ENCODE data around the gene FAM120A.

DNA sequence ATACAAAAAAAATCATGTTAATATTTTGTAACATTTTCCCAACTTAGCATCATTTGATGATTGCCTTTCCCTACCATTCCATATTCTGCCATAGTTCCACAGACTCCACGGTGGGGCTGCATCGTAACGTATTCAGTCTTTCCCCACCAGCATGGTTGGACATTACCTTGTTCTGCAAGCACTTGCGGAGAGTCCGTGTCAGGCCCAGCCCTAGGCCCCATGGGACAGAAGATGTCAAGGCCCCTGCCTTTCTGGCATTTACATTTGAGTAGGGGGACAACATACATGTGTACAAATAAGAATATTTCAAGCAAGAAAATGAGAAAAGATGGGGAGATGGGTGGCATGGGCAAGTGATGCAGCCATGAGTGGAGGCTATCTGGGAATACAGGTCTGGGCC lies 116.7 kb downstream of the FAM120A start:
- TF ChIP-seq, protein P1, sequence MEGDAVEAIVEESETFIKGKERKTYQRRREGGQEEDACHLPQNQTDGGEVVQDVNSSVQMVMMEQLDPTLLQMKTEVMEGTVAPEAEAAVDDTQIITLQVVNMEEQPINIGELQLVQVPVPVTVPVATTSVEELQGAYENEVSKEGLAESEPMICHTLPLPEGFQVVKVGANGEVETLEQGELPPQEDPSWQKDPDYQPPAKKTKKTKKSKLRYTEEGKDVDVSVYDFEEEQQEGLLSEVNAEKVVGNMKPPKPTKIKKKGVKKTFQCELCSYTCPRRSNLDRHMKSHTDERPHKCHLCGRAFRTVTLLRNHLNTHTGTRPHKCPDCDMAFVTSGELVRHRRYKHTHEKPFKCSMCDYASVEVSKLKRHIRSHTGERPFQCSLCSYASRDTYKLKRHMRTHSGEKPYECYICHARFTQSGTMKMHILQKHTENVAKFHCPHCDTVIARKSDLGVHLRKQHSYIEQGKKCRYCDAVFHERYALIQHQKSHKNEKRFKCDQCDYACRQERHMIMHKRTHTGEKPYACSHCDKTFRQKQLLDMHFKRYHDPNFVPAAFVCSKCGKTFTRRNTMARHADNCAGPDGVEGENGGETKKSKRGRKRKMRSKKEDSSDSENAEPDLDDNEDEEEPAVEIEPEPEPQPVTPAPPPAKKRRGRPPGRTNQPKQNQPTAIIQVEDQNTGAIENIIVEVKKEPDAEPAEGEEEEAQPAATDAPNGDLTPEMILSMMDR (IDR thresholded peaks at IDR 0.05): no peak
- no peak for TF ChIP-seq POLR2A (IDR thresholded peaks at IDR 0.05)
